ENCODE data around the gene SZRD1. TPM values are rescaled to one million over a fixed set of nuclear protein-coding genes. Genes with fewer than 3 reads are reported as not detected.

Gene SZRD1
- total and polyA plus RNA-seq, 2 of the 4 experiments (the other 2 are of a cell fraction) = 119 to 149 TPM

GRCh38 chr1:16324456-16324890, 42.6 kb upstream of the SZRD1 start:
- H3K36me3 ChIP-seq (ENCODE audit: control insufficient read depth, insufficient read depth, low read length) = no peaks in the 10 kb centered on the region
- no peak overlapping the region for H3K4me3 ChIP-seq (ENCODE audit: insufficient read depth, low read depth, low read length)
- no peak overlapping the region for H2BK120ac ChIP-seq (ENCODE audit: low read depth, low read length)
- no peak overlapping the region for H4K8ac ChIP-seq (ENCODE audit: low read depth in 2 of 2, low read length in 2 of 2)
- peaks cover 23 to 70% of the 10 kb centered on the region in 2 experiments; a peak in 3 of 4 replicates for H3K79me1 ChIP-seq (ENCODE audit: low read depth in 1 of 2, low read length in 2 of 2)
- no peak overlapping the region for H2BK5ac ChIP-seq (ENCODE audit: low read depth, low read length, poor library complexity, severe bottlenecking)
- peaks cover 62% of the 10 kb centered on the region for H4K20me1 ChIP-seq (ENCODE audit: insufficient read depth, low read length)
- no peak overlapping the region for H3K23ac ChIP-seq (ENCODE audit: low read depth, low read length)
- H3K27ac ChIP-seq (ENCODE audit: insufficient read depth, low read length) = no peak overlapping the region
- WGBS, 2 experiments (ENCODE audit: extremely low coverage in 2 of 2, insufficient read length in 1 of 2) = 89% methylated on average over 3 of the region's 6 CpGs; no CpG with 5 or more reads in 1 of the 2 experiments
- dilution Hi-C loops (cut with HindIII; ENCODE audit: low sequenced_read_pairs, unreplicated experiment) = no loop called here
- H2AK9ac ChIP-seq (replicated peaks; ENCODE audit: low read depth, low read length, poor library complexity) = no peak overlapping the region
- no peak overlapping the region for H2BK15ac ChIP-seq (ENCODE audit: low read depth, low read length)
- DNase-seq (peak; percentile 87), ATAC-seq (ENCODE audit: low read depth) (peak; percentile 93)
- POLR2A ChIA-PET (ENCODE audit: unreplicated experiment) = no interaction called here
- H4K91ac ChIP-seq (ENCODE audit: insufficient read depth, low read depth, low read length) = no peak overlapping the region
- no peak overlapping the region for H2AFZ ChIP-seq (replicated peaks; ENCODE audit: low read length, poor library complexity)
- no peaks in the 10 kb centered on the region for H3K9me3 ChIP-seq (ENCODE audit: control insufficient read depth, insufficient read depth, low read length)
- TF ChIP-seq FOS (IDR thresholded peaks at IDR 0.05; ENCODE audit: low read depth, low read length) = peak; percentile 72; the same call in 1 of the 2 replicates
- TF ChIP-seq RCOR1 (IDR thresholded peaks at IDR 0.05; ENCODE audit: insufficient replicate concordance, low read length) = no peak
- 0 out of 2 replicates have a peak, but pooled peaks have one; percentile 10 for TF ChIP-seq MAFK (IDR thresholded peaks at IDR 0.05; ENCODE audit: low read depth, low read length)
- TF ChIP-seq CHD1 (IDR thresholded peaks at IDR 0.05; ENCODE audit: low read depth, low read length) = no peak
- no peak for TF ChIP-seq SMC3 (IDR thresholded peaks at IDR 0.05; ENCODE audit: low read depth, low read length)
- H3K56ac ChIP-seq (ENCODE audit: extremely low read depth, insufficient read depth, low read length) = no peak overlapping the region
- in situ Hi-C loops (cut with MboI; ENCODE audit: low sequenced_read_pairs) = no loop called here
- H2AK5ac ChIP-seq (ENCODE audit: low read depth, low read length) = no peak overlapping the region
- H3K9me1 ChIP-seq (ENCODE audit: insufficient read depth, low read length) = peaks cover 14% of the 10 kb centered on the region; the same call in 1 of the 2 replicates
- no TSS peak for BruUV-seq (replicated peaks)
- intact Hi-C loops (cut with micrococcal nuclease) = no loop called here
- no peak overlapping the region for H2BK20ac ChIP-seq (ENCODE audit: low read depth, low read length)
- H4K5ac ChIP-seq (ENCODE audit: low read depth, low read length) = no peak overlapping the region
- no peak overlapping the region for H3K18ac ChIP-seq (ENCODE audit: low read depth, low read length)
- no peak overlapping the region for H3K4me2 ChIP-seq (ENCODE audit: low read depth, low read length)
- CTCF ChIA-PET = interaction anchor here (1.0 kb wide), 1 partner anchor 39 kb away, joined by 8 read pairs; no protein-coding TSS in a partner anchor
- H3K4me1 ChIP-seq (ENCODE audit: control insufficient read depth, insufficient read depth, low read length) = peaks cover 4% of the 10 kb centered on the region
- no peak overlapping the region for H3K14ac ChIP-seq (replicated peaks; ENCODE audit: low read depth, low read length)
- H3K4ac ChIP-seq (ENCODE audit: low read depth, low read length) = no peak overlapping the region
- H3K27me3 ChIP-seq (ENCODE audit: control insufficient read depth, insufficient read depth, low read length) = no peaks in the 10 kb centered on the region
- H3K9ac ChIP-seq (ENCODE audit: low read depth, low read length) = no peak overlapping the region

Data from IMR-90 (cell line).